Right ventricle myocardium inferior (tissue), 1 donor: ENCODE data around the gene DUSP3. TPM values are rescaled to one million over a fixed set of nuclear protein-coding genes. Genes with fewer than 3 reads are reported as not detected.
"Not testable (repeated sequence)": the region's sequence is repeated elsewhere in the genome, so short reads cannot be mapped to it uniquely, and the experiment has no call there.

Experiments
- ATAC-seq: fragments of 200-7000 bp; cut with Tn5 transposase; one replicate; pipeline ENCODE4 v1.9.1; 2020; ENCODE audit warnings: mild to moderate bottlenecking, moderate library complexity
- DNase-seq: peaks from one replicate; pipeline ENCODE4 v3.0.0; 2021; ENCODE audit errors: missing footprints
- intact Hi-C: fragments of 100-400 bp; cut with DNase I; formaldehyde crosslinking; loops from one replicate; pipeline ENCODE4 v1.11.0; 2022
- total RNA-seq: library from RNA; stranded (reverse); fragmentation: NEBNext Ultra II Directional; extraction: Animal tissue kit (Norgen Biotek cat#: 25700); gene quantifications from one replicate; pipeline ENCODE4 v1.2.1, GENCODE V29; 2021
- donor health status: DM: no; HTN: yes; CAD: no; lungs with severe emphysema.

DUSP3 gene
- total RNA-seq, 1 donor from 2014 or later: 260 TPM

DNA sequence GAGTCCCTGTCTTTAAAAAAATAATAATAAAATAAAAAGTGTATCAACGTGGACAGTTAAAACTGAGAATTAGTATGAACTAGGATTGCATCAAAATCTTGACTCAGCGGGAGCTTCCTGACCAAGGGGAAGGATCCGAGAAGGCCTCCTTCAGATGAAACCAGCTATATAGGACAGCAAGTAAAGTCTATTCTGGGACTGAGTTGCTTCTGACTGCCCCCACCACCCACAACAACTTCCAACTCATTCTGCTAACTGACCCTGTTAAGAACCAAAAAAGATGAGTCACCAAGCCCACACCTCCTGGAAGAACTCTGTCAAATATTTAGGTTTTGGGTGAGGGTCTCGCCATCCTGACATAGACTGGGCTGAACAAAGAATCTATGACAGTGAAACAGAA lies 29.3 kb upstream of the DUSP3 start:
- DNase-seq (no peak), ATAC-seq (no peak)
- intact Hi-C loops: no loop called here

DNA sequence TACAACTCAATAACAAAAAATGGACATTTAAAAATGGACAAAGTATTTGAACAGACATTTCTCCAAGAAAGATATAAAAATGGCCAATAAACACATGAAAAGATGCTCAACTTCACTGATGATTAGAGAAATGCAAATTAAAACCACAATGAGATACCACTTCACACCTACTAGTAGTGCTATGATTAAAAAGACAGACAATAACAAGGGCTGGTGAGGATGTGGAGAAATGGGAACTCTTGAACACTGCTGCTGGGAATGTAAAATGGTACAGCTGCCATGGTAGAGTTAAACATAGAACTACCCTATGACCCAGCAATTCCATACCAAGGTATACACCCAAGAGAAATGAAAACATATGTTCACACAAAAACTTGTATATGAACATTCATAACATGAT lies 26.3 kb upstream of the DUSP3 start:
- DNase-seq (no peak), ATAC-seq (no peak)
- intact Hi-C loops: no loop called here

DNA sequence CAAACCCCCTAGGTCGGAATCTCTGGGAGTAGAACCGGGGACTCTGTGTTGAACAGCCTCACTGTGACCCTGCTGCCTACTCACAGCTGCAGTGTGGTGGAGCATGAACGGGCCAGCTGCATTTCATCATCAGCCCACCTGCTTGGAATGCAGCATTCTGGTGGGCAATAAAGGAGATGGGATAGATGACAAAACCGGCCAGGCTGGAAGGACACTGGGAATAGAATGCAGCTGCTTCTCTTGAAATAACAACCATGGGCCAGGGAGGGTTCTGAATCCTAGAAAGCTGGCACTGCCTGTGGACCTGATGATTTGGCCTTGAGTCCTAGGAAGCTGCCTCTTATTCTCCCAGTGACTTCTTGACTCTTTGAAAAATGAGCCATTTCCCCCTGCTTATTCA lies 25.0 kb upstream of the DUSP3 start:
- DNase-seq: no peak
- intact Hi-C loops: no loop called here
- ATAC-seq: no peak

DNA sequence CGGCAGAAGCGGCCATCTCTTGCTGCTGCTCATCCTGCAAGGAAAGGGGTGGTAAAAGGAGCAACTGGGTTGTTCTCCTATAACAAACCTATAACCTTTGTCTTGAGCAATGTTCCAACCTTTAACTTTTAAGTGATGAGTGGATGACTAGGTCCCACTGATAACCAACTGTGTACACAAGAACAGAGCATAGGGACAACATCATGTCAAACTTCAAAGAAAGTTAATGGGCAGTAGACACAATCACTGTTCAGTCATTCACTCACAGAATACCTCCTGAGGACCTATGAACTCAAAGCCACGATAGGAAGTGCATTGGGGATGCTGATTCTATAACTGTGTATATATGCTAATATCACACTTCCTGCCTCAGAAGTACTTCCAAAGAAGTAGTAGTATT lies 23.1 kb upstream of the DUSP3 start:
- DNase-seq (no peak), ATAC-seq (no peak)
- intact Hi-C loops: no loop called here

DNA sequence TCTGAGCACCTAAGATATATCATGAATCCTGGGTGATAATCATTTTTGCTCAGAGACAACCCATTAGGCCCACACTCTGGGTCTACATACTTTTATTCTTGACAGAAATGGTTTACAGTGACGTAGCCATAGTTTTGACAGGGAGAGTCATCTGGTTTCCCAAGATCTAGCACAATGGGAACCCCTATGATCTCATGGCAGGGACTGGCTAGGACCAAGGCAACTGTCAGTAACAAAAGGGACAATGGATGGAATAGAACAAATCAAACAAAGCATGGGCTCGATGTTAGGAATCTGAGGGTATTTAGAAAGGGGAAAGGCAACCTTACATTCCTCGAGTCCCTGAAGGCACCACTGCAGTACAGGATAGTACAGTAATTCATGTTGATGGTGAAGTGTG lies 22.0 kb upstream of the DUSP3 start:
- no peak for DNase-seq
- intact Hi-C loops: no loop called here
- ATAC-seq: no peak

DNA sequence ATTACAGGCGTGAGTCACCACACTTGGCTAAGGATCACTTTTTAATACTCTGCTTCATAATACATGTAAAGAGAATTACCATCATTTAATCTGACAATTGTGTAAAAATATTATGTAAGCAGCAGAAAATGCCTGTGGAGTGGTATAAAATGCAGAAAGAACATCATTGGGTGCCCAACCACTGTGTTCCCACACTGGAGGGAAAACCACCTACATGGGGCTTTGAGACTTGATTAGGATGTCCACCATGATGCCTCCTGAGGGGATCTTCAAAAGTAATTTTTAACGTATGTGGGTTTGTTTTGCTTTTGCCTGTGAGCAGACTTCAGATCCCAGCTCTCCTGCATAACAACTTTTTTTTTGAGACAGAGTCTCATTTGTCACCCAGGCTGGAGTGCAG lies 20.3 kb upstream of the DUSP3 start:
- no peak for DNase-seq
- peak; percentile 15 for ATAC-seq
- intact Hi-C loops: no loop called here

DNA sequence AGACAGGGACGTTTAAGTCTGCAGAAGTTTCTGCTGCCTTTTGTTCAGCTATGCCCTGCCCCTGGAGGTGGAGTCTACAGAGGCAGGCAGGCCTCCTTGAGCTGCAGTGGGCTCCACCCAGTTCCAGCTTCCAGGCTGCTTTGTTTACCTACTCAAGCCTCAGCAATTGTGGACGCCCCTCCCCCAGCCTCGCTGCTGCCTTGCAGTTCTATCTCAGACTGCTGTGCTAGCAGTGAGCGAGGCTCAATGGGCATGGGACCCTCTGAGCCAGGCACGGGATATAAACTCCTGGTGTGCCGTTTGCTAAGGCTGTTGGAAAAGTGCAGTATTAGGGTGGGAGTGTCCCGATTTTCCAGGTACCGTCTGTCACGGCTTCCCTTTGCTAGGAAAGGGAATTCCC lies 19.2 kb upstream of the DUSP3 start:
- ATAC-seq, DNase-seq, intact Hi-C loops: not testable (repeated sequence)

DNA sequence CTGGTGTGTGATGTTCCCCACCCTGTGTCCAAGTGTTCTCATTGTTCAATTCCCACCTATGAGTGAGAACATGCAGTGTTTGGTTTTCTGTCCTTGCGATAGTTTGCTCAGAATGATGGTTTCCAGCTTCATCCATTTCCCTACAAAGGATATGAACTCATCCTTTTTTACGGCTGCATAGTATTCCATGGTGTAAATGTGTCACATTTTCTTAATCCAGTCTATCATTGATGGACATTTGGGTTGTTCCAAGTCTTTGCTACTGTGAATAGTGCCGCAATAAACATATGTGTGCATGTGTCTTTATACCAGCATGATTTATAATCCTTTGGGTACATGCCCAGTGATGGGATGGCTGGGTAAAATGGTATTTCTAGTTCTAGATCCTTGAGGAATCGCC lies 13.9 kb upstream of the DUSP3 start:
- DNase-seq, ATAC-seq, intact Hi-C loops: not testable (repeated sequence)

DNA sequence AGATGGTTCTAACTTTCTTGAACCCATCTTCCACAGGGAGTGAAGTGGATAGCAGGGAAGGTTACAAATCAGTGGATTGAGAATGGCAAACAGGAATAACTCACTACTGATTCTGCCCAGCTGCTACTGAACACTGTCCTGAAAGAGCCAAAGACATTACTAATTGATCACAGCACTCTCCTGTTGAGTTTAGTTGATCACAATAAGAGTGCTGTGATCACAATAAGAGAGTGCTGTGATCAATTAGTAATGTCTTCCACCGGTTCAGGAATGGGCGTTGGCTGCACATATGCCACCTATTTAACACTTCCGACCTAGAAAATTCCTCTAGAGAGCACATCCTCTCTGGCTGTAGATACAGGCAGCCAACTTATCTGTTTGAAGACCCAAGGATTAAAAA lies 12.8 kb upstream of the DUSP3 start:
- no peak for DNase-seq
- ATAC-seq: no peak
- intact Hi-C loops: no loop called here

DNA sequence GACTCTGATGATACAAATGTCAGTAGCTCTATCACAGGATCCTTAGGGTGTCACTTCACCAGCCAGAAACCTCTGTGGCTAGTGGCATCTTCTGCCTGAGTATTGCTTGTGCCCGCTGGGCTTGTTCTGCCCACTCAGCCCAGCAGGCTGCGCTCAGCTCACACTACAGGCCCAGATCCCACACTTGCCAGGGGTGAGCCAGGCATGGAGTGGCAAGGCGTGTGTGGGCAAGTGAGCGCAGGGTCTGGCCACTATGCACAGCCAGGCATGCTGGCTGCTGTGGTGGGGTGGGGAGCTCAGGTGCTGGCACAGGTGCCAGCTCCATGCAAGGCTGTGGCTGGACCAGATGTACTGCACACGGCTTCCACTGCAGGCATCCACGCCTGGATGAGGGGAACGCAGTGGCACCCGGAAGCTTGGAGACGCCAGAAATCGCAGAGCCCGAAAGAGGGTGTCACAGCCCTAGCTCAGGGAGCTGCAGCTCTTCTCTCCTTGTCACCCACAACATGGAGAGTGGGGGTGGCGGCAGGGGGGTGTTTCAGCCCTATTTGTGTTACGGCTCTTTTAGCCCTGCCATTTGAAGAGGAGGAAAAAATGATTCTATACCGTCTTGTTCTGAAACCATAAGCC lies 11.6 kb upstream of the DUSP3 start:
- ATAC-seq: peak; percentile 8
- intact Hi-C loops: no loop called here
- DNase-seq: no peak

DNA sequence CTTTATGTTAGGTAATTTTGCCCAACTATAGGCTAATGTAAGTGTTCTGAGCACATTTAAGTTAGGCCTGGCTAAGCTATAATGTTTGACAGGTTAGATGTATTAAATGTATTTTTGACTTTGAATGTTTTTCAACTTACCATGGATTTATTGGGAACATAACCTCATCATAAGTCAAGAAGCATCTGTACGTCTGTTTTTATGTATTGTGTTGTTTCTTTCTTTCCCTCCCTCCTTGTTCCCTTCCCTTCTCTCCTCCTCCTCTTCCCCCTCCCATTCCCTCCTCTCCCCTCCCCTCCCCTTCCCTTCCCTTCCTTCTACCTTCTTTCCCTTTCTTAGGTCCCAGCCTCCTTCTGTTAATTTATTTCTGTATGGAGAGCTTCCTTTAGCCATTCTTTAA lies 10.7 kb upstream of the DUSP3 start:
- DNase-seq (no peak), ATAC-seq (no peak)
- intact Hi-C loops: no loop called here

DNA sequence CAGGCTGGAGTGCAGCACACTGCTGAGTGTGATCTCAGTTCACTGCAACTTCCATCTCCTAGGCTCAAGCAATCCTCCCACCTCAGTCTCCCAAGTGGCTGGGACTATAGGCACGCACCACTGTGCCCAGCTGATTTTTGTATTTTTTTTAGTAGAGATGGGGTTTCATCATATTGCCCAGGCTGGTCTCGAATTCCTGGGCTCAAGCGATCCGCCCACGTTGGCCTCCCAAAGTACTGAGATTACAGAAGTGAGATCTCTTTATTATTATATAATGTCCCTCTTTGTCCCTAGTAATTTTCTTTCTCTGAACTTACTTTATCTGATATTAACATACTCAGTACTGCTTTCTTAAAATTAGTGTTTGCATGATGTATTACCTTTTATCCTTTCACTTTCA lies 9.8 kb upstream of the DUSP3 start:
- ATAC-seq (no peak), DNase-seq (no peak)
- intact Hi-C loops: no loop called here

DNA sequence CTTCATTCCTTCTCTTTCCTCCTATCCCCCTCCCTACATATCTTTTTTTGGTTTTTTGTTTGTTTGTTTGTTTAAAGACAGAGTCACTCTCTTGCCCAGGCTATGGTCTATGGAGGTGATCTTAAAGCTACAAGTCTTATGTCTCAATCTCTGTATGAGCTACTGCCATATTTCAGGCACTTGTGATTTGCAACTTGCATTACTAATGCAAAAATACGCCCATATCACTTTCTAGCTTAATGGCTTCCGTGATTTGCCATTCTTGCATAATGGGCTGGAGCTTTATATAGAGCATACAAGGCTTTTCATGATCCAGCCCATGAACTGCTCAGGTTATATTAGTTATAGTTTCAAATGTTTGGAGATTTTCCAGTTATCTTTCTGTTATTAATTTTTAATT lies 9.0 kb upstream of the DUSP3 start:
- intact Hi-C loops: no loop called here
- no peak for DNase-seq
- ATAC-seq: no peak

DNA sequence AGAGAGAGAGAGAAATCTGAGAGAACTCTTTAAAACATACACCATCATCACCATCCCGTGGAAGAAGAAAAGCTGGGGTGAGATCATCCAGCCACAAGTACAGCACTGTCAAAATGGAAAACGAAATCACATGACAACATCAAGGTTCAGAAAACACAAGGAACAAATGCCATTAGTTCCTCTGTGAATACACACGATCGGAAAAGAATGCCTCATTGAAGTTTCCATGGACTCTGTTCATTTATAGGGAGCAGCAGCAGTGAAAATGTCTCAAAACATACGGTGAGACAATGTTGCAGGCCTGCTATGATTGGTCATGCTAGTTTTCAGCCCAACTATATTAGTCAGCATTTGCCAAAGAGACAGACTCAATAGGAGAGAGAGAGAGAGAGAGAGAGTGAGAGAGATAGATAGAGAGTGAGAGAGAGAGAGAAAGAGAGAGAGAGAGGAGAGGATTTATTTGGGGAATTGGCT lies 5.9 kb upstream of the DUSP3 start:
- ATAC-seq: no peak
- intact Hi-C loops: no loop called here

DNA sequence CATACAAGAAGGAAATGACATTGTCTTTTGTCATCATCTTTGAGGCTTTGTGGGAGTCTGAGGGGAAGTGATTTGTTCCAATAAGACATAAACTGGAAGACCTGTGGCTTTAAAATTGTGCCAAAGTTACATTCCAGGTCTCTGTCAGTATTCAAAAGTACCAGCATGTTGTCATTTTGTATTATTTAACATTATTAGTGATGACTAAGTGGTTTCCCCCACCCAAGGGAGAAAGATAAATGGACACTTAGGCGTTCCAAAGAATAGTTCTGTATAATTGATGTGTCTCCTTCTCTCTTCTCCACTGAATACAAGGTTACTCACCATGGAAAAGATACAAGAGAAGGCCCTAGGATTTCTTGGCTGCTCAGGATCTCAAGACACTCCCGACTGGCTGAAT lies 5.3 kb upstream of the DUSP3 start:
- intact Hi-C loops: no loop called here

More for the DNA sequence above, 5.9 kb upstream of the DUSP3 start:
- DNase-seq: no peak

DNA sequence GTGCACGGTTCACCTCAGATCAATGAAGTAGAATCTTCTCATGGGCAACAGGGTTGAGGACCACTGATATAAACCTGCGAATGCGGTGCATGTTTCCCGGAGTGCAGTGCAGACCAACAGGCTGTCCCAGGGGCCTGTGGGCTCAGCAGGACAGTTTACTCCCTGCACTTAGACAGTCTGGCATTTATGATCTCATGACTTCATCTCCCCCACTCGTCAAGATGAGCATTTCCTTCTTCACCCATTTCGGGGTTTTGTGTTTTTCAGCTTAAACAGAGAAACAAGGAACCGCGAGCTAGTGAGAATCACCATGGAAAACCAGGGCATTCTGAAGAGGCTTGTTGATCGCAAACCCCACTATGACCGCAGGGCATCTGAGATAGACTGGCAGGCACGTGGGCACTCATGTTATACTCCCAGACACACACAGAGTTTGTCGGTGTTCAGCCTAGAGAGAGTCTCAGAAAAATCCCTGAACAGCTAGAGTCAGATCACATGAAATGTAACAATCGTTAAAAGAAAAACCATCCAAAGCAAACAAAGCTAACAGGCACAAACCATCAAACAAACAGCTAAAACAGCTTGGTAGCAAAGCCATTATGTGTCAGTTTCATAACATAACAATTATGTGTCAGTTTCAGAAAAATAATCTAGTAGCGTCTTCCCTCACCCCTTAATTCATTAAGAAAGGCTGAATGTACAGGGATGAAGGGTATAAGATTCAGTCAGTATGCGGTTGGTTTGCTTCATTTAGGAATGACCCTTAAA lies 4.3 kb upstream of the DUSP3 start:
- intact Hi-C loops: no loop called here
- ATAC-seq (no peak), DNase-seq (no peak)

More for the DNA sequence above, 5.3 kb upstream of the DUSP3 start:
- ATAC-seq: no peak
- no peak for DNase-seq

DNA sequence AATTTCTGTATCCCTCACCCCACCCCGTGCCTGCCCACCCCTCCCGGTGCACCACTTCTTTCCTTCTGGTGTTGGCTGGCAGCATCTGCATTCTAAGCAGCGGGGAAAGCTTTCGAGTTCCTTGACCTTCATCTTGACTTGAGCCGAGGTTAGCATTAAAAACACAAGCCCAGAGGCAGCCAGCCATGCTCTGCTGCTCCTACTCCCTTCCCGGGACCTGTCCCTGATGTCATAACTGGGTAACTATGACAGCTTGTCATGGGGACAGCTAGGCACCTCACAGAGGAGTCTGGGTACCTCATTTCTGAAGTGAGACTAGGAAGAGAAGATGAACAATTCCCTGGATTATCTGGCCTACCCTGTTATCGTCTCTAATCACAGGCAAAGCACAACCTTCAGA lies 1.4 kb upstream of the DUSP3 start, which contains the start of gene CFAP97D1:
TSS of gene CFAP97D1 (plus strand) at position 301 of the 400 bp plus-strand sequence. CDS start at position 329, 28 bp downstream.
- intact Hi-C loops: no loop called here
- ATAC-seq (no peak), DNase-seq (no peak)

DNA sequence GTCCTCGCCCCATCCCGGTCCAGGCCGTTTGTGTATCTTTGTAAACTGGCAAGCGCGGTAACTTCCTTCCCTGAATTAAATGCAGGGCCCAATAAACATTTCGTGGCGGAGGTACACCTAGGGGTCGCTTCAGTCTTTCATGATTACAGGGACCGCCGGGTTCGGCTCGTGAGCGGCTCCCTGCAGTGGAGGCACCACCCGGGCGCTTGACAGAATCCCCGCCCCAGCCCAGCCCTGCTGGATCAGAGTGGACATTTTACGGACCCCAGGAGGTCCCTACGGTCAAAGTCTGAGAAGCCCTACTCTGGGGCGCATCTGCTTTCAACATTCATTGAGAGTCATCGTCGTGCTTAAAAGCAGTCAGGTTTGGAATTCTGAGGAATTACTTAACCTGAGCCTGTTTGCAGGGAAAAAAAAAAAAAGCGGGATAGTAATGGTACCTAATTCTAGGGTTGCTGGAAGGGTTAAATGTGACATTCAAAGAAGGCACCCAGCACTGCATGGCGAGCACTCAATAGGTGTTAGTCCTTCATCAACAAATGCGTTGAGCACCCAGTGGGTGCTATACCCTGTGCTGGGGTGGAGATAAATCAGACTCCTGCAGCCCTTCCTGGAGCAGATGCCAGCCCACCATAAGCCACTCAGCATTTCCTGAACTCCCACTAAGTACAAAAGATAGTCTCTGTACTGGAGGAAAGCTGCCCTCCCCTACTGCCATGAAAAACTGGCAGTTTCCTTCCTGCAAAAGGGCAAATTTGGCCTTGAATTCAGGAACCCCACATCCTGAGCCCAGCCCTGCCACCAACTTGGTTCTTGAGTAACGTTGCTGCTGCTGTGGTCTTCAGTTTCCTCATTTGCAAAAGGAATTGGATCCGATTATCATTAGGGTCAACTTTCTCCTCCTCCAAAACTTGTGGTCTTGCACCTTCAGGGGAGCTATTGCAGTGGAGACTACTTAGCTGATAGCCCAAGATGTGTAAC lies 658 bp upstream of the DUSP3 start:
- ATAC-seq (peak; percentile 11), DNase-seq (peak; percentile 81)
- intact Hi-C loops: loop anchor here (5.0 kb wide), 2 partner anchors 53 to 68 kb away; partner anchors contain the start of genes CD300LG and MPP3
